T47D (cell line): ENCODE measurements around the gene PPP2R5C.
"Not testable (repeated sequence)": the region's sequence is repeated elsewhere in the genome, so short reads cannot be mapped to it uniquely, and the experiment has no call there.

ENCODE experiments used
- DNase-seq, 2 experiments: peaks; one replicate each; pipeline versions ENCODE4 v3.0.0 to v3.0.0-alpha.2; 2011 to 2012; ENCODE audit warnings: low read depth in 1 of 2, low spot score in 1 of 2
- JUND ChIP-seq: IDR thresholded peaks from 2 replicates; pipeline ENCODE4 v1.6.1; 2012; ENCODE audit warnings: low read depth
- in situ Hi-C: cut with HindIII; loops from 2 replicates; pipeline ENCODE4 v1.10.0; 2016; ENCODE audit warnings: low sequenced_read_pairs, low pct_unique_long_range_greater_than_20kb

Gene PPP2R5C

DNA sequence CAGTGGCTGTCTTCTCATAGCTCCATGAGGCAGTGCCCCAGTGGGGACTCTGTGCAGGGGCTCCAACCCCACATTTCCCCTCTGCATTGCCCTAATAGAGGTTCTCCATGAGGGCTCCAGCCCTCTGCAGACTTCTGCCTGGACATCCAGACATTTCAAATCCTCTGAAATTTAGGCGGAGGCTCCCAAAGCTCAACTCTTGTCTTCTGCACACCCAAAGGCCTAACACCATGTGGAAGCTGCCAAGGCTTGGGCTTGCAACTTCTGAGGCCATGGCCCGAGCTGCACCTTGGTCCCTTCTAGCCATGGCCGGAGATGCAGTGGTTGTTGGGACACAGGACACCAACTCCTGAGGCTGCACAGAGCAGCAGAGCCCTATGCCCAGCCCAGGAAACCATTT lies 20.5 kb upstream of the PPP2R5C start:
- in situ Hi-C loops, result no loop called here
- DNase-seq, result no peak
- no peak for TF ChIP-seq JUND

DNA sequence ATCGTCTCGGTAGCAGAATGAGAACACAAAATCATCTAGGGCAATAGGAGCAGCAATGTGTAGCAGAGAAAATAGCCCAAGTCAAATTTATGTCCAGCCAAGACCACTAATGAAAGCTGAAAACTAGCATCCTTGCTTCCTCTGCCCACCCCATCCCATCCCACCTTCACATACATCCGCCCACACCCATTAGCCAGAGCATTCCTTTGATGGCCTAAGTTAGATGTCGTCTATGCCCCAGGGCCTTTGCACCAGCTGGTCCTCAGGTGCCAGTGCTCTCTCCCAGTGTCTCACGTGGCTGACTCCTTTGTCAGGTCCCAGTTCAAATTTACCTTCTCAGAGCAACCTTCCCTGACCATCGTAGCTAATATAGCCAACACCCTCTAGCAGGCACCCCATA lies 17.8 kb upstream of the PPP2R5C start:
- in situ Hi-C loops, result no loop called here
- DNase-seq, result no peak
- TF ChIP-seq JUND, result no peak

DNA sequence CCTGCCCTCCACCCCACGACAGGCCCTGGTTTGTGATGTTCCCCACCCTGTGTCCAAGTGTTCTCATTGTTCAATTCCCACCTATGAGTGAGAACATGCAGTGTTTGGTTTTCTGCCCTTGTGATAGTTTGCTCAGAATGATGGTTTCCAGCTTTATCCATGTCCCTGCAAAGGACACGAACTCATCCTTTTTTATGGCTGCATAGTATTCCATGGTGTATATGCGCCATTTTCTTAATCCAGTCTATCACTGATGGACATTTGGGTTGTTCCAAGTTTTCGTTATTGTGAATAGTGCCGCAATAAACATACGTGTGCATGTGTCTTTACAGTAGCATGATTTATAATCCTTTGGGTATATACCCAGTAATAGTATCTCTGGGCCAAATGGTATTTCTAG lies 17.1 kb upstream of the PPP2R5C start:
- in situ Hi-C loops, DNase-seq: not testable (repeated sequence)

DNA sequence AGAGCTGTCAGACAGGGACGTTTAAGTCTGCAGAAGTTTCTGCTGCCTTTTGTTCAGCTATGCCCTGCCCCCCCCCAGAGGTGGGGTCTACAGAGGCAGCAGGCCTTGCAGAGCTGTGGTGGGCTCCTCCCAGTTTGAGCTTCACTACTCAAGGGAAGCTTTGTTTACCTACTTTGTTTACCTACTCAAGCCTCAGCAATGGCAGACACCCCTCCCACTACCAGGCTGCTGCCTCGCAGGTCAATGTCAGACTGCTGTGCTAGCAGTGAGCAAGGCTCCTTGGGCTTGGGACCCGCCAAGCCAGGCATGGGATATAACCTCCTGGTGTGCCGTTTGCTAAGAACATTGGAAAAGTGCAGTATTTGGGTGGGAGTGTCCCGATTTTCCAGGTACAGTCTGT lies 11.8 kb upstream of the PPP2R5C start:
- DNase-seq, in situ Hi-C loops: not testable (repeated sequence)

DNA sequence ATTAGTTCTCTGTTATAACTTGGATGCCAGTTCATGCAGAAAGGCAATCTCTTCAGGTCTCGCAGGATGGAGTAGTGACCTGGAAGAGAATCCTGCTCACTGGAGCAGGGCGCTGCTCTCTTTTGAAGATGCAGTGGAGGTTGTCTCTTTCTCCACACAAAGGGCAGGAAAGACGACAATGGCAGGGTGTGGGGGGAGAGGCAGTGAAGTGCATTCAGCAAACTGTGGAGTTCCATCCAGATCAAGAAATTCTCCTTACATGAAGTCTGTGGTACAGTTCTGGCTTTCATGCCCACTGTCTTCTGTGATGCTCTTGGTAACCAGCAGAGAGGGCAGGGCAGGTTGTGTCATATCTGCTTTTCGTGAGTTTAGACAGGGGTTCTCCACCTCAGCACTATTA lies 6.6 kb upstream of the PPP2R5C start:
- DNase-seq, result no peak
- in situ Hi-C loops, result no loop called here
- no peak for TF ChIP-seq JUND

DNA sequence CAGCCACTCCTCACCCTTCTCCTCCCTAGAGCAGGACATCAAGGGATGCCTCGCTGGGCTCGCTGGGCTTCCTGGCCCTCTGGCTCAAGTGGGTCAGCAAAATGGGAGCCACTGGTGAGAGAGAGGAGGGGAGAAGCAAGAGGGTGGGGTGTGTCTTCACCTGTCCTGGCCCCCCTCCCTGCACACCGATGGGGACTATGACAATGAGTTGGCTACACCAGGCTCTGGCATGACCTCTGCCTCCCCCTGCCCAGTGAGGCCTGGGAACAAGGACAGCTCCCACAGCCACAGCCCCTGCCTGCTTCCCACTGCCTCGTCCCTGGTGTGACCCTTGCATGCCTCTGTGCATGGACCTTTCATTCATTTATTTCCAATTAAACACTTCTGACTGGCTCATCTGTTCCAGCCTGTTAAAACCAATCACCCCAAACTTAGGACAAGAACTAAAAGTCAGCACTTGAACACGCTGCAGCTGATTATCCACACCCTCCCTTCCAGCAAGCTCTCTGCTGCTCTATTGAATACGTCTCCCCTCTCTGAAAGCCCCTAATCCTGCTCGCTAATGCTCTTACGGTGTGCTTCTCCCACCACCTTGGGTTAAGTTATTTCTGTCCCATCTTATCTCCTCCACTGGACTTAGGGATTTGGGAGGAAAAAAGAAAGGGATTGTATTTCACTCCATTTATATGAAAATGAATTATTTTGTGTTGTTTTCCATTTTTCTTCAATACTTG lies 5.8 kb upstream of the PPP2R5C start:
- TF ChIP-seq JUND, result no peak
- DNase-seq, result no peak
- in situ Hi-C loops, result no loop called here

DNA sequence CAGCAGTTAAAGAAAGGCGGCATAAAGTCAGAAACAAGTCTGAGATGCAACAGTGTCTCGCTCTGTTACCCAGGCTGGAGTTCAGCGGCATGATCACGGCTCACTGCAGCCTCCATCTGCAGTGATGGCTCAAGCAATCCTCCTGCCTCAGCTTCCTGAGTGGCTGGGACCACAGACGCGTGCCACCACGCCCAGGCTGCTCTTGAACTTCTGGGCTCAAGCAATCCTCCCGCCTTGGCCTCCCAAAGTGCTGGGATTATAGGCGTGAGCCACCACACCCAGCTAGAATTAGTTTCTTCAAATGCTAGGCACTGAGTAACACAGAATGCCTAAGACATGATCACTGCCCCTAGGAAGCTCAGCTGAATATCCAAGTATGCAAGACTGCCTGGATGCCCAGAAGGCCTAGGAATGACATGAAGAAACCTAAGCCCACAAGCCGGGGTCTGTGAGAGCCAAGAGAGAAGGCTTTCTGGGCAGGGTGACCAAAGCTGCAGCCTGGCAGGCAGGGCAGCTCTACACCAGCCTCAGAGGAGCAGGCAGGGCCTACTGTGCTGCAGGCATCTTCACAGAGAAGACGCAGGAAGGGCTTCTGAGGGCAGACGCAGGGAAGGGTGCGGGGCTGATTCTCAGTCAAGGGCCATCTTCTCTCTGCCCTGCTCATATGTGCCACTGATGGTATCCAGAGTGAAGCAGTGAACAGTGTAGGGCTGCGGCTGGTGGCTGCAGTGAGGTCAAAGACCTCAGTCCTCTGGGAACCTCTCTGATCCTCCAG lies 4.3 kb upstream of the PPP2R5C start:
- in situ Hi-C loops, result no loop called here
- TF ChIP-seq JUND, result no peak
- no peak for DNase-seq

DNA sequence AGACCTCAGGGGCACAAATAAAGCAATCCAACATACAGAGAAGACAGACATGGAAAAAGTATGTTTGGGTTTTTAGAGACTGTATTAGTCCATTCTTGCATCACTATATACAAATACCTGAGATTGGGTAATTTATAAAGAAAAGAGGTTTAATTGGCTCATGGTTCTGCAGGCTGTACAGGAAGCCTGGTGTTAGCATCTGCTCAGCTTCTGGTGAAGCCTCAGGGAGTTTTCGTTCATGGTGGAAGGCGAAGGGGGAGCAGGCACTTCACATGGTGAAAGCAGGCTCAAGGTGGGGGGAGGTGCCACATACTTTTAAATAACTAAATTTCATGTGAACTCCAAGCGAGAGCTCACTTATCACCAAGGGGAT lies 3.7 kb upstream of the PPP2R5C start:
- in situ Hi-C loops, result no loop called here
- no peak for TF ChIP-seq JUND
- DNase-seq, result no peak

DNA sequence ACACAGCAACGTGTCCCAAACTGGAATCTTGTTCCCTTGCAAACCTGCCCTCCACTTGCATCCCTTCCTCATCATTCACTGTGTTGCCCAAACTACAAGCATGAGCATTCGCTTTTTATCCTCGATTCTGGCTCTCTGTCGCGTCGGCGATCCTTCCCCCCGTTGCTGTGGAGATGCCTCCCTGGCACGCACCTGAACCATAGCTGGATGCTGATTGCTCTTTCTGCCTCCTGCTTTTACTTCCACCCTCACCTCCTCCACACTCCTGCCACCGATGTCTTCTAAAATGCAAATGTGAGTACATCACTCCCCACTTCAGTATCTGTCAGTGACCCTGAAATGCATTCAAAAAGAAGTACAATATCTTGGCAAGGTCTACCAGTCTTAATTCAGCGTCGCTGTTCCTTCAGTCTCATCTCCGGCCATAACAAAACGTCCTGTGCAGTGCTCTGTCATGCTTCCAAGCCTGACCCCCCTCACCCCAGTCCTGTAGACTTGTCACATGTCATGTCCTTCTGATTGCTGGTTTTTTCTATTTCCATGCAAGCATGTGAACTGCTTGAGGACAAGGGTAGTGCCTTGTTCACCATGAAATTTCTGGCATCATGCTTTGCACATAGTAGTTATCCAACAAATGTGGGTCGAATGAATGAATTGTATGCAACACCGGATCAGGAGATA lies 2.5 kb upstream of the PPP2R5C start:
- no peak for TF ChIP-seq JUND
- DNase-seq, result no peak
- in situ Hi-C loops, result no loop called here

DNA sequence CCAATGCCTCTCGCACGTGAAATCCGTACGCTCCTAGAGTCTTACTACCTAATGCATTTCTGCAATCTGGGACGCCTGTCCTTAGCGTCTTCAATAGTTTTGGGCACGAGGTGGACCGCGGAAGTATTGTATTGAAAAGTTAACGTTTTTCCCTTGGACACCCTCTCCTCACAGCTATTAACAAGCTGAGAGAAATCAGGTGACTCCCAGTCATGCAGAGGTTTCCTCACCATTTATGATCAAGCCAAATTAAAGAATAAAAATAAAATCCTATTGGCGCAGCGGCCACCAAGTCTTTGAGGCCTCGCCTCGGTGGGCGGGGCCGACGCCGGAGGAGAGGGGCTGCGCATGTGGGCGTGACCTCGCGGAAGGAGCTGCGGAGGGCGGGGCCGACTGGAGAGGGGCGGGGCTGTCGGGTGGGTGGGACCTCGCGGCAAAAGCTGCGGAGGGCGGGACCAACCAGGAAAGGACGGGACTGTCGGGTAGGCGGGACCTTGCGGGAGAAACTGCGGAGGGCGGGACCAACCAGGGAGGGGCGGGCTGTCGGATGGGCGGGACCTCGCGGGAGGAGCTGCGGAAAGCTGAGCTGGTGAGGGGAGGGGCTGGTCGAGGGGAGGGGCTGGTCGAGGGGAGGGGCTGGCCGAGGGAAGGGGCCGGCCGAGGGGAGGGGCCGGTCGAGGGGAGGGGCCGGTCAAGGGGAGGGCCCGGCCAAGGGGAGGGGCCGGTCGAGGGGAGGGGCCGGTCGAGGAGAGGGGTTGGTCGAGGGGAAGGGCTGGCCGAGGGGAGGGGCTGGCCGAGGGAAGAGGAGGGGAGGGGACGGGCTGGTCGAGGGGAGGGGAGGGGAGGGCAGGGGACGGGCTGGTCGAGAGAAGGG lies 1.1 kb upstream of the PPP2R5C start:
- TF ChIP-seq JUND, result no peak
- peak; percentile 96 to 99 for DNase-seq
- in situ Hi-C loops, result no loop called here

DNA sequence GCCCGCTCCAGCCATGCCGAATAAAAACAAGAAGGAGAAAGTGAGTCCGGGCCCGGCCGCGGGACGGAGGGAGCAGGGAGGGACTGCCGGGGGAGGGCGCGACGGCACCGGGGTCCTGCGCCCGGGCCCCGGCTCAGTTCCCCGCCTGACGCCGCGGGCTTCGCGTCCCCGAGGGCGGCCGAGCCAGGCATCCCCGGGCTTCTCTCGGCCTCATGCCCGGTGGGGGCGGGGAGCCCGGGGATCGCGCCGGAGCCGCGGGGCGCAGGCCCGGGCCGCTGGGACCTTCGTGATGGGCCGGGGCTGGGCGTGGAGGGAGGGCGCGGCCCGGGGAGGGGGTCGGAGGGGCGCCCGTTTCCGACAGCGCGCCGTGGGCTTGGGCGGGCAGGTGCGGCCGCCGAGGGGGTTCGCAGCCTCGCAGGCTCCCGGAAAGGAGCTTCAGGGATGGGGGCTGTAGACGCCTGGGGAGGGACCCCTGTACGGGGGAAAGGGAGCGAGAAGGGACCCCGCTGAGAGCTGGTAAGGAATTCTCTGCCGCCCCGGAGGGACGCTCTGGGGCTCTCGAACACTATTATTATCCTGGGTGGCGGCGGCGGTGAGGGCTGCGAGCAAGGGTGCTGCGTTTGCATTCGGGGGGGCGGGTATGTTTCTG lies 496 bp downstream of the PPP2R5C start:
- peak; percentile 30 to 67 for DNase-seq
- in situ Hi-C loops, result no loop called here
- TF ChIP-seq JUND, result no peak

DNA sequence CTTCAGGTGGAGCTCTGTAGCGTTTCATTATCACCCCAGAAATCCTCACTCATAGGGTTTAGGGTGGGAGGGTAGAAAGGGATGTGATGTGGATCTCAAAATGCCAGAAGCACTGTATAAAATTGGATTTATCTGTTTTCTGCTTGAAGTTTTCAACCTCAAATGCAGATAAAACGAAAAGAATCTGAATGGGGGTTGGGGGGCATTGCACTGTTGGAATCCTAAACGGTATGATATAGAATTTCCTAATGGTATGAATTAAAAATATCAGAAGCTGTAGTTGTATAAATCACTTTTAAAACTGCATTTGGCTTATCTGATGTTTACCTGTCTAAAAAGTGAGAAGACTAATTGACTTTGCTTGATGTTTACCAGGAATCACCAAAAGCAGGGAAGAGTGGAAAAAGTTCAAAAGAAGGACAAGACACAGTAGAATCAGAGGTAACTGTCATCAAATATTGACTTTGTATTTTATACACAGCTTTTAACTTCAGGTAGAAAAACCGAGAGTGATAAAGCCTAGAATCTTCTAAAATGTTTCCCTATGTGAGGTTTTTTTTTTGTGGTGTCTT lies 1.1 kb downstream of the PPP2R5C start:
- no peak for DNase-seq
- in situ Hi-C loops, result no loop called here
- TF ChIP-seq JUND, result no peak
